Measurements from ENCODE around the gene OPA1.

DNA sequence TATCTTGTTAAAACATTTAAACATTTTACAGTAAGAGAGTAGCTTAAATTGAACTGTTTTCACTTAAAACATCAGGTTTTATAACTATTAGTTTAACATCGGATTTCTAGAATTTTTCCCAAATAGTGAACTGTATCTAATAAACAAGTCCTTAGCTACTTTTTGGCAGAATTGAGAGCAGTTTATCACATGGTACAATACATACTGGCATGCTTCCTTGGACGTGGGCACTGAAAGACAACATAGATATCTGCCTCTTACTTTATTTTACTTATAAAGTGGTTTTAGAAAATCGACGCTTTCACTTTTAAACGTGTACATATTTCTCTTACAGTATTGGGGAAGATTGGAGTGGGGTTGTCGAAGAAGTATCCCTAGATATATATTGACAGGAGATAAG is 52.8 kb downstream of the OPA1 start:
- TF ChIP-seq TAF1 (IDR thresholded peaks at IDR 0.05; ENCODE audit: low read depth, low read length), result no peak
- TF ChIP-seq POLR2AphosphoS5 (IDR thresholded peaks at IDR 0.05; ENCODE audit: low read depth, low read length), result no peak
- no peak for TF ChIP-seq SPI1 (IDR thresholded peaks at IDR 0.05; ENCODE audit: low read depth, low read length)
- TF ChIP-seq POLR2A (IDR thresholded peaks at IDR 0.05; ENCODE audit: low read depth, low read length), result no peak
- no peak for TF ChIP-seq PAX5 (IDR thresholded peaks at IDR 0.05; ENCODE audit: insufficient read depth, low read length, severe bottlenecking)

All from GM12891 (cell line).